HepG2 (cell line): ENCODE measurements around the gene VPS52. TPM values are rescaled to one million over a fixed set of nuclear protein-coding genes. Genes with fewer than 3 reads are reported as not detected.

Experiments
- CENPBD1 ChIP-seq: sonication (generic); formaldehyde crosslinking; IDR thresholded peaks from 2 replicates; pipeline ENCODE4 v1.8.0; 2022; ENCODE audit warnings: missing genetic modification reagents, low read depth, mild to moderate bottlenecking, borderline replicate concordance
- DBP ChIP-seq: sonication (generic); formaldehyde crosslinking; IDR thresholded peaks from 2 replicates; pipeline ENCODE4 v1.4.0; 2020; ENCODE audit warnings: missing genetic modification reagents; ENCODE audit errors: not compliant biosample characterization
- JDP2 ChIP-seq: sonication (generic); formaldehyde crosslinking; IDR thresholded peaks from 2 replicates; pipeline ENCODE4 v1.8.1; 2022; ENCODE audit warnings: missing genetic modification reagents, borderline replicate concordance
- NFE2L2 ChIP-seq: fragments of 150-350 bp; IDR thresholded peaks from 2 replicates; pipeline ENCODE4 v1.6.1; 2014; ENCODE audit warnings: low read length
- POGK ChIP-seq: sonication (generic); formaldehyde crosslinking; conservative IDR thresholded peaks from 2 replicates; pipeline ENCODE4 v1.8.0; 2022; ENCODE audit warnings: mild to moderate bottlenecking, moderate library complexity, missing genetic modification reagents
- PRDM10 ChIP-seq: sonication (generic); formaldehyde crosslinking; IDR thresholded peaks from 2 replicates; pipeline ENCODE4 v1.4.0; 2020; ENCODE audit warnings: low read depth, missing genetic modification reagents
- SUZ12 ChIP-seq: fragments of 150-350 bp; IDR thresholded peaks from 2 replicates; pipeline ENCODE4 v1.6.1; 2014; ENCODE audit warnings: low read depth, low read length
- TFE3 ChIP-seq: IDR thresholded peaks from 2 replicates; pipeline ENCODE4 v1.6.1; 2016
- ZBTB49 ChIP-seq: sonication (generic); formaldehyde crosslinking; IDR thresholded peaks from 2 replicates; pipeline ENCODE4 v1.4.0; 2020; ENCODE audit warnings: missing genetic modification reagents, borderline replicate concordance
- ZFP36 ChIP-seq: fragments of 150-350 bp; IDR thresholded peaks from 2 replicates; pipeline ENCODE4 v1.6.1; 2018; ENCODE audit warnings: borderline replicate concordance, low read length, low read depth; ENCODE audit not compliant: partially characterized antibody
- ZNF138 ChIP-seq: sonication (generic); formaldehyde crosslinking; IDR thresholded peaks from 2 replicates; pipeline ENCODE4 v1.5.0; 2020; ENCODE audit warnings: mild to moderate bottlenecking, low read depth, missing genetic modification reagents
- ZNF207 ChIP-seq: fragments of 450-650 bp; IDR thresholded peaks from 2 replicates; pipeline ENCODE4 v1.6.1; 2016; ENCODE audit warnings: antibody characterized with exemption, borderline replicate concordance
- ZNF282 ChIP-seq: fragments of 450-650 bp; IDR thresholded peaks from 2 replicates; pipeline ENCODE4 v1.6.1; 2018; ENCODE audit not compliant: partially characterized antibody
- ZNF563 ChIP-seq: sonication (generic); formaldehyde crosslinking; IDR thresholded peaks from 2 replicates; pipeline ENCODE4 v1.8.0; 2022; ENCODE audit warnings: mild to moderate bottlenecking, moderate library complexity, missing genetic modification reagents
- ZNF740 ChIP-seq: sonication (generic); formaldehyde crosslinking; IDR thresholded peaks from 2 replicates; pipeline ENCODE4 v1.4.0; 2020; ENCODE audit warnings: missing genetic modification reagents
- ZNF781 ChIP-seq: sonication (generic); formaldehyde crosslinking; IDR thresholded peaks from 2 replicates; pipeline ENCODE4 v1.5.1; 2020; ENCODE audit warnings: borderline replicate concordance, mild to moderate bottlenecking, missing genetic modification reagents; ENCODE audit errors: not compliant biosample characterization
- ZZZ3 ChIP-seq: sonication (generic); formaldehyde crosslinking; IDR thresholded peaks from 2 replicates; pipeline ENCODE4 v1.4.0; 2020; ENCODE audit warnings: missing genetic modification reagents, mild to moderate bottlenecking, borderline replicate concordance
- polyA plus RNA-seq, 8 experiments: library from polyadenylated mRNA; depleted of rRNA in 3 of 8; stranded (reverse) in 7 of 8; unstranded in 1 of 8; fragments of >200 nt; fragmentation: Illumina TruSeq in 4 of 8; extraction: Trizol in 4 of 8; gene quantifications; 2 replicates each; pipeline versions ENCODE4 v1.2.1 to v1.2.3, GENCODE V29; 2011 to 2016; ENCODE audit warnings: low read depth in 4 of 8, missing spikeins in 1 of 8, mixed read lengths in 1 of 8; ENCODE audit not compliant: insufficient read depth in 1 of 8
- total RNA-seq, 5 experiments: library from RNA; depleted of rRNA; stranded (reverse); fragments of >200 nt; fragmentation: Illumina TruSeq; extraction: Trizol; gene quantifications; 2 replicates each; pipeline ENCODE4 v1.2.3, GENCODE V29; 2016; ENCODE audit warnings: low read depth in 1 of 5

Gene VPS52
- total and polyA plus RNA-seq, 2 of the 13 experiments (the other 11 are each of a cell fraction or from before 2014, with no cell fraction given), result 48.9 to 85.5 TPM

GRCh38 chr6:33288141-33288920 lies 16.7 kb upstream of the VPS52 start (continued):
- TF ChIP-seq TFE3, result no peak
- TF ChIP-seq POGK (CRISPR knock-in tag), result no peak
- TF ChIP-seq NFE2L2, result no peak
- no peak for TF ChIP-seq ZNF781
- TF ChIP-seq CENPBD1 (CRISPR knock-in tag), result no peak
- no peak for TF ChIP-seq ZNF282
- TF ChIP-seq ZNF207, result no peak
- no peak for TF ChIP-seq ZZZ3 (CRISPR knock-in tag)
- no peak for TF ChIP-seq ZNF740 (CRISPR knock-in tag)
- TF ChIP-seq PRDM10 (CRISPR knock-in tag), result no peak
- no peak for TF ChIP-seq SUZ12
- TF ChIP-seq ZNF563 (CRISPR knock-in tag), result peak; percentile 2; the same call in 1 of the 2 replicates
- TF ChIP-seq ZNF138 (CRISPR knock-in tag), result no peak
- TF ChIP-seq JDP2, result no peak
- TF ChIP-seq ZFP36, result no peak
- TF ChIP-seq ZBTB49, result no peak
- TF ChIP-seq DBP (CRISPR knock-in tag), result no peak
